AG09309 (cell line): ENCODE results near the gene CASKIN2.

ENCODE experiments used
- DNase-seq: peaks from one replicate; pipeline ENCODE4 v3.0.0-alpha.2; 2010; ENCODE audit warnings: low read depth
- H3K4me3 ChIP-seq: 2 replicates; pipeline ENCODE4 v1.5.1; 2011; ENCODE audit warnings: mild to moderate bottlenecking, low read depth, low read length, moderate library complexity; ENCODE audit not compliant: control insufficient read depth
- TF ChIP-seq, protein P1 (sequence below): IDR thresholded peaks from 2 replicates; pipeline ENCODE4 v1.5.1; 2011; ENCODE audit warnings: mild to moderate bottlenecking, low read depth, low read length, inconsistent platforms; ENCODE audit not compliant: insufficient read depth, control insufficient read depth; ENCODE audit errors: missing control alignments

CASKIN2 gene

DNA sequence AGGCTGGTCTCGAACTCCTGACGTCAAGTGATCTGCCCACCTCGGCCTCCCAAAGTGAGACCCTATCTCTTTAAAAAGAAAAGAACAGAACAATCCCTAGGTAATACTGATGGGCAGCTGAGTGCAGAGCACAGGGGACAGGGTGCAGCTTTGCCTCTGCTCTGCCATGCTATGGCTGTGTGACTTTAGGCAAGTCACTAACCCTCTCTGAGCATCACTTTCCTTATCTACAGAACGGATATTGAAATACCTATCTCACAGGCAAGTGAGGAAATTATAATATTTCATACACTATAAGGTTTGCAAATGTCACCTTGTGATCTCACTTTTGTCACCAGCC, 4.1 kb downstream of the CASKIN2 start:
- DNase-seq: no peak
- H3K4me3 ChIP-seq: no peak overlapping the region
- TF ChIP-seq, protein P1, sequence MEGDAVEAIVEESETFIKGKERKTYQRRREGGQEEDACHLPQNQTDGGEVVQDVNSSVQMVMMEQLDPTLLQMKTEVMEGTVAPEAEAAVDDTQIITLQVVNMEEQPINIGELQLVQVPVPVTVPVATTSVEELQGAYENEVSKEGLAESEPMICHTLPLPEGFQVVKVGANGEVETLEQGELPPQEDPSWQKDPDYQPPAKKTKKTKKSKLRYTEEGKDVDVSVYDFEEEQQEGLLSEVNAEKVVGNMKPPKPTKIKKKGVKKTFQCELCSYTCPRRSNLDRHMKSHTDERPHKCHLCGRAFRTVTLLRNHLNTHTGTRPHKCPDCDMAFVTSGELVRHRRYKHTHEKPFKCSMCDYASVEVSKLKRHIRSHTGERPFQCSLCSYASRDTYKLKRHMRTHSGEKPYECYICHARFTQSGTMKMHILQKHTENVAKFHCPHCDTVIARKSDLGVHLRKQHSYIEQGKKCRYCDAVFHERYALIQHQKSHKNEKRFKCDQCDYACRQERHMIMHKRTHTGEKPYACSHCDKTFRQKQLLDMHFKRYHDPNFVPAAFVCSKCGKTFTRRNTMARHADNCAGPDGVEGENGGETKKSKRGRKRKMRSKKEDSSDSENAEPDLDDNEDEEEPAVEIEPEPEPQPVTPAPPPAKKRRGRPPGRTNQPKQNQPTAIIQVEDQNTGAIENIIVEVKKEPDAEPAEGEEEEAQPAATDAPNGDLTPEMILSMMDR: no peak

DNA sequence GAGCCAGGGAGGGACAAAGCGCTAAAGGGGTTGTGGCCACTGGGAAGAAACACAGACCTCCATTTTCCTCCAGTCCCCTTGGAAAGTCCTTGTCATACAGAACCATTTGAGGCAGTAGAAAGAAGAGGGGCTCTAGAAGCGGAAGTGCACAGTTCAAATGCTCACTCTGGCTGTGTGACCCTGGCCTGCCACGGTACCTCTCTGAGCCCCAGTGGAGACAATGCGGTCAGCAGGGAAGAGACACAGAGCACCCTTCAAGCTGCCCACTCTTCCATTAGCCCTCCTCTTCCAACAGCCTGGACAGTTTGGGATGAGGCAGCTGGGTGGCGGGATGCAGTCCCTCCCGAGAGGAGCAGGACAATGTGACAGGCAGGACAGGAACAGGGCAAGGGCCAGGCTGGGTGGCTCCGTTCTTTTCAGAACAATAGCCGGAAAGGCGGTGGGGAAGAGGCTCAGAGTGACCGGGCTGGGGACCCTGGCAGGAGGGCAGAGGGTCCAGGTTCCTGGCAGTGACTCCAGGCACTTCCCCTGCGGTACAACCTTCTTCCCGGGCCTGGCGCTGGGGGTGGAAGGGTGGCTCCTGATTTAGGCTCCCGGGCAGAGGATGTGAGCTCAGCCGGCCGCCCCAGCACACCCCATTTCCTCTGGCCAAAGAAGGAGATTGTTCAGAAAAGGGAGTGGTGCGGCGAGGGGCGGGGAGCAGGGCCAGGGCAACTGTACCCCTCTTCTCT, 5.6 kb downstream of the CASKIN2 start:
- DNase-seq: no peak
- TF ChIP-seq, protein P1: no peak
- no peak overlapping the region for H3K4me3 ChIP-seq

DNA sequence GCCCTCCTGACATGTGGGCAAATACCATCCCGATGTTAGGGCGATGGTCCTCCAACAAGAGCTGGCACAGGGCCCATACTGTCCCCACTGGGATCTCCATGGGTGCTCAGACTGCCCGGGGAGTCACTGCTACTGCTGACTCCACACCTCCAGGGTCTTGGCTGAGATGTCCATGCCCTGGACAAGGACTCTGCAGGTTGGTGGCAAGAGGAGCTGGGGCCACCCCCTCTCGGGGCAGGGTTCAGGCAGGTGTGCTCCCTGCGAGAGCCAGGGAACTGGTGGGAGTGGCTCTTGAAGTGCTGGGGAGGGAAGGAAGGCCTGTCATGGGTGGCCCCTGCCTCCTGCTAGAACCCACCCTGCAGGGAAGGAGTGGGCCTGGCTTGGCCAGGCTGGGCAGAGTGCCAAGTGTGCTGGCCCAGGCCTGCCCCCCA, 6.4 kb downstream of the CASKIN2 start:
- no peak for DNase-seq
- TF ChIP-seq, protein P1: no peak
- no peak overlapping the region for H3K4me3 ChIP-seq

DNA sequence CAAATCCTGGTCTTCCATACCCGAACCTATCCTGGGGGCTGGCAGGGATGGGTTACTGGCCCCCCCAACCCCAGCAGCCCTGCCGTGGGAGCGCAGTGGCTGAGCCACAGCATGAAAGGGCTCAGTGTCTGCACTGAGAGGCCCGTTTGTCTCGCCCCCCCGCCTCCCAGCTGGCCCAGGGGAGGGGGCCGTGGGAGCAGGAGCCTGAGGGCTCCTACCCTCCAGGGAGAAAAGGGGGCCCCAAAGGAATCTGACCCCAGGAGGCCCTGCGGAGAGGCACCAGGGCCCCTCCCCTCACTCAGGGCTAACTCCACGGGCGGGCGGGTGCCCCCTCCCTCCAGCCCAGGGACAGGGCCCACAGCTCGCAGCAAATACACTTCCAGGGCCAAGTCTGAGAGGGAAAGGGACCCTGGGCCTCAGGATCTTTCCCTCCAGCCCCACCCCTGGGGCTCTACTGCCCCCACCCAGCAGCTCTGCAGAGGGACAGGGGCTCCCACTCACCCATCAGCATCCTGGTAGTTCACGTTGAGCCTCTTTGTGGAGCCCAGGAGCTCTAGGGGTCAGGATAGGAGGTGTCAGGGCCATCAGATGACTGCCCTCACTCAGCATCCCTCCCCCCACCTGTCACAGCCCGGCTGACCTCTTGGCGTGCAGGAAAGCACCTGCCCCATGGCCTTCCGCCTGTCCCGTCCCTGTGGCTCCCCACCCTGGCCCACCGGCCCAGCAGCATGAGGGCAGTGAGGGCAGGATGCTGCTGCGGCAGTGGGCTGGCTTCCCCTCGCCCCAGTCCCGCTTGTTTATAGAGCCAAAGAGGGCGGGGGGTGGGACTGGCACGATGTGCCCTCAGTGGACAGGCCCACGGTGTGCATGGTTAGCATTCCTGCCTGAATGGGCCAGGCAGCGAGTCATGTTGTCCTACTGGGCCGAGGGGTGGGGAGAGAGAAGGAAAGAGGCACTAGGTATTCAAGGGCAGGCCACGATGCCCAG, 7.3 kb downstream of the CASKIN2 start:
- H3K4me3 ChIP-seq: no peak overlapping the region
- TF ChIP-seq, protein P1: no peak
- DNase-seq: no peak

DNA sequence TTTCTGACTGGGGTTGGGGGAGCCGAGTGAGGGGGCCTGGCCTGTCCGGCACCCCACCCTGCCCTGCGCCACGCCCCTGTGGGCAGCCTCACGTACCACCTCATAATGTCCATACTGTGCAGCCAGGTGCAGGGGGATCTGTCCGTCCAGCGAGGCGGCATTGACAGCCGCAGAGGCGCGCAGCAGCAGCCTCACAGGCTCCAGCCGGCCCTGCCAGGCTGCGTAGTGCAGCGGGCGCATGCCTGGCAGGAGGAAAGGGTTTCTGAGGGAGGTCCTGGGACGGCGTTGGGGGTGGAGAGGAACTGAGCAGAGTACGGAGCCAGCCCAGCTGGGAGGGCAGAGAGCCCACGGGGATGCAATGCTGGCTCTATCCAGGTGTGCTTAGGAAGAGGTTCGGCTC, 8.4 kb downstream of the CASKIN2 start:
- TF ChIP-seq, protein P1: no peak
- DNase-seq: no peak
- no peak overlapping the region for H3K4me3 ChIP-seq

DNA sequence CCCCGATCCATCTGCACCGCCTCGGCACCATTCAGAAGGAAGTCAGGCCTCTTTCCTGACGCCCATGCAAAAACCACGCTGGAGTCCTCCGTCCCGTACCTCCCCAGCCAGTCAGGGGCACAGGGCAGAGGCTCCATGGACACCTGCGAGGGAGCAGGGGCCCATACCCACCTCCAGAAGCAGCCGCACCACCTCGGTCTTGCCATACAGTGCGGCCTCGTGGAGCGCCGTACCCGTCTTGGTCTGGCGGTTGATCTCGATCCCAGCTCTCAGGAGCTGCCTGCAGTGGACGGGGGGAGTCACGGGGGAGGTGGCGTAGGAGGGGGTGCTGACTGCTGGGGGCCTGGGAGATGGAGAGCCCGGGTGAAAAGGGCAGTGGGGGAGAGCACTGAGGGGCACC, 9.2 kb downstream of the CASKIN2 start:
- TF ChIP-seq, protein P1: no peak
- no peak for DNase-seq
- H3K4me3 ChIP-seq: no peak overlapping the region
